Uterus (tissue), 2 donors: Measurements from ENCODE around the gene CLN5.

Experiments used
- CTCF ChIP-seq, 4 experiments: fragments of 200-600 bp in 2 of 4; fragments of 450-650 bp in 2 of 4; sonication (generic) in 2 of 4; IDR thresholded peaks; one replicate each; pipeline ENCODE4 v1.5.1; 2016 to 2019; ENCODE audit warnings: antibody characterized with exemption in 4 of 4, mild to moderate bottlenecking in 2 of 4, moderate library complexity in 1 of 4
- POLR2A ChIP-seq, 2 donors: fragments of 450-650 bp; IDR thresholded peaks; one replicate each; pipeline ENCODE4 v1.6.1; 2016; ENCODE audit warnings: antibody characterized with exemption in 2 of 2, mild to moderate bottlenecking in 1 of 2, moderate library complexity in 1 of 2

GRCh38 chr13:76992548-76993001 lies 694 bp downstream of the CLN5 start:
- TF ChIP-seq CTCF (IDR thresholded peaks at IDR 0.05), result no peak
- no peak for TF ChIP-seq POLR2A (IDR thresholded peaks at IDR 0.05)
